Fibroblast of lung (primary cell): Measurements from ENCODE around the gene ENDOD1. TPM values are rescaled to one million over a fixed set of nuclear protein-coding genes. Genes with fewer than 3 reads are reported as not detected.

Source experiments
- DNase-seq, 2 donors: peaks; one replicate each; pipeline versions ENCODE4 v3.0.0 to v3.0.0-alpha.2; 2010; ENCODE audit warnings: low read depth in 2 of 2
- H2AFZ ChIP-seq: 2 replicates; pipeline ENCODE4 v1.5.1; 2012; ENCODE audit warnings: low read length, control low read depth, inconsistent platforms
- H3K27ac ChIP-seq: 2 replicates; pipeline ENCODE4 v1.5.1; 2011; ENCODE audit warnings: low read length, control low read depth; ENCODE audit not compliant: insufficient read depth
- H3K27me3 ChIP-seq: 2 replicates; pipeline ENCODE4 v1.5.1; 2011; ENCODE audit warnings: mild to moderate bottlenecking, low read length; ENCODE audit not compliant: control insufficient read depth, insufficient read depth
- H3K36me3 ChIP-seq: 2 replicates; pipeline ENCODE4 v1.5.1; 2011; ENCODE audit warnings: low read length; ENCODE audit not compliant: control insufficient read depth, insufficient read depth
- H3K4me1 ChIP-seq: 2 replicates; pipeline ENCODE4 v1.5.1; 2011; ENCODE audit warnings: low read length; ENCODE audit not compliant: control insufficient read depth, insufficient read depth; ENCODE audit errors: extremely low read depth
- H3K4me2 ChIP-seq: 2 replicates; pipeline ENCODE4 v1.5.1; 2011; ENCODE audit warnings: low read length, control low read depth; ENCODE audit not compliant: insufficient read depth; ENCODE audit errors: extremely low read depth
- H3K4me3 ChIP-seq, 4 experiments: fragments of 200-600 bp in 1 of 4; sonication (generic) in 1 of 4; replicated peaks in 1 of 4; 2 replicates each; pipeline ENCODE4 v1.5.1; 2011 to 2016; ENCODE audit warnings: low read length in 4 of 4, low read depth in 3 of 4, mild to moderate bottlenecking in 3 of 4, control low read depth in 2 of 4, inconsistent platforms in 1 of 4, mixed read lengths in 1 of 4; ENCODE audit not compliant: insufficient read depth in 1 of 4; ENCODE audit errors: control extremely low read depth in 1 of 4
- H3K79me2 ChIP-seq: 2 replicates; pipeline ENCODE4 v1.5.1; 2012; ENCODE audit warnings: mild to moderate bottlenecking, low read length, inconsistent platforms; ENCODE audit not compliant: control insufficient read depth, insufficient read depth
- H3K9ac ChIP-seq: 2 replicates; pipeline ENCODE4 v1.5.1; 2011; ENCODE audit warnings: mild to moderate bottlenecking, low read length, control low read depth; ENCODE audit not compliant: insufficient read depth
- H3K9me3 ChIP-seq: 2 replicates; pipeline ENCODE4 v1.5.1; 2012; ENCODE audit warnings: low read depth, low read length; ENCODE audit not compliant: control insufficient read depth, insufficient read depth
- H4K20me1 ChIP-seq: 2 replicates; pipeline ENCODE4 v1.5.1; 2011; ENCODE audit warnings: low read length; ENCODE audit not compliant: control insufficient read depth, insufficient read depth; ENCODE audit errors: extremely low read depth
- EZH2 ChIP-seq: IDR thresholded peaks from 2 replicates; pipeline ENCODE4 v1.5.1; 2012; ENCODE audit warnings: low read length, control low read depth, mild to moderate bottlenecking; ENCODE audit errors: missing control alignments
- polyA plus RNA-seq, 2 donors: library from polyadenylated mRNA; depleted of rRNA in 1 of 2; stranded (reverse) in 1 of 2; unstranded in 1 of 2; fragments of >200 nt; gene quantifications; 2 replicates each; pipeline ENCODE4 v1.2.1, GENCODE V29; 2011 to 2012; ENCODE audit warnings: missing spikeins in 1 of 2
- total RNA-seq: library from RNA; depleted of rRNA; stranded (reverse); fragments of >200 nt; gene quantifications from 2 replicates; pipeline ENCODE4 v1.2.1, GENCODE V29; 2014
- TF ChIP-seq, protein P1 (sequence below), 2 donors: IDR thresholded peaks in 1 of 2; conservative IDR thresholded peaks in 1 of 2; 1 replicate in 1 of 2; 2 replicates in 1 of 2; pipeline ENCODE4 v1.5.1; 2011 to 2012; ENCODE audit warnings: low read length in 2 of 2, control low read depth in 1 of 2, inconsistent platforms in 1 of 2, low read depth in 1 of 2, mild to moderate bottlenecking in 1 of 2

ENDOD1 gene
- total and polyA plus RNA-seq, 2 donors (not counting 1 experiment from before 2014, with no cell fraction given) = 33.4 to 50.8 TPM

DNA sequence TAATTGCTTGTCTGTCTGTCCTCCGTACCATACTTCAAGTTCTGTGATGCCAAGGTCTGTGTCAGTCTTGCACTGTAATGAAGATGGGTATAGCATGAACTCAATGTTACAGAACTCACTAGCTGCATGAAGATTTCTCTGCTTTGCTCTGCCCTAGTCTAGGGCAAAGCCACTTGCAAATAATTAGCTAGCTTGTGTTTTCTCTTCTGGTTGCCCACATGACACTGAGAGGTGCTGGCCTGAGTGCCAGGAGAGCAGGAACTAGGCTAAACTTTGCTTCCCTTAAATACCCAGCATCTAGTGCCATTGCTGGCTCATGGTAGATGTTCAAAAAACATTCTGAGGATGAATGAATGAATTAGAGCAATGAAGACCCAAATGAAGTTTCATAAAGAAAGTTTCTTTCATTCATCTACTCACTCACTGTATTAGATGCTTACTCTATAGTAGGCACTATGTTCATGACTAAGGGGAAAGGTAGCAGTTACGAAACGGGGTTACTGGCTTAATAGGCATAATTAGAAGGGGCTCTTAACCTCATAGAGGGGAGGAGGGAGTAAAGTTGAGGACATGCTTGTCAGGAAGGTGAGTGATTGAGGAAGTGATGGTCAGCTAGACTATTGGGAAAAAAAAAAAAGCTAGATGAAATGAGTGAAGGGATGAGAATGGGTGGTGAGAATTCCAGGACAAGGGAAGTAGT is 4.4 kb upstream of the ENDOD1 start:
- no peak for DNase-seq
- Histone ChIP-seq H3K4me1 (no peaks in the 10 kb centered on the region), H3K9me3 (no peaks in the 10 kb centered on the region), H3K27me3 (no peaks in the 10 kb centered on the region), H3K4me3 (no peak overlapping the region), H3K36me3 (no peaks in the 10 kb centered on the region), H3K79me2 (no peaks in the 10 kb centered on the region), H4K20me1 (no peaks in the 10 kb centered on the region), H3K27ac (no peak overlapping the region), H3K9ac (no peak overlapping the region), H2AFZ (no peak overlapping the region), H3K4me2 (no peak overlapping the region)
- TF ChIP-seq, protein P1, sequence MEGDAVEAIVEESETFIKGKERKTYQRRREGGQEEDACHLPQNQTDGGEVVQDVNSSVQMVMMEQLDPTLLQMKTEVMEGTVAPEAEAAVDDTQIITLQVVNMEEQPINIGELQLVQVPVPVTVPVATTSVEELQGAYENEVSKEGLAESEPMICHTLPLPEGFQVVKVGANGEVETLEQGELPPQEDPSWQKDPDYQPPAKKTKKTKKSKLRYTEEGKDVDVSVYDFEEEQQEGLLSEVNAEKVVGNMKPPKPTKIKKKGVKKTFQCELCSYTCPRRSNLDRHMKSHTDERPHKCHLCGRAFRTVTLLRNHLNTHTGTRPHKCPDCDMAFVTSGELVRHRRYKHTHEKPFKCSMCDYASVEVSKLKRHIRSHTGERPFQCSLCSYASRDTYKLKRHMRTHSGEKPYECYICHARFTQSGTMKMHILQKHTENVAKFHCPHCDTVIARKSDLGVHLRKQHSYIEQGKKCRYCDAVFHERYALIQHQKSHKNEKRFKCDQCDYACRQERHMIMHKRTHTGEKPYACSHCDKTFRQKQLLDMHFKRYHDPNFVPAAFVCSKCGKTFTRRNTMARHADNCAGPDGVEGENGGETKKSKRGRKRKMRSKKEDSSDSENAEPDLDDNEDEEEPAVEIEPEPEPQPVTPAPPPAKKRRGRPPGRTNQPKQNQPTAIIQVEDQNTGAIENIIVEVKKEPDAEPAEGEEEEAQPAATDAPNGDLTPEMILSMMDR (conservative IDR thresholded peaks at IDR 0.05 in 1 of 2, IDR thresholded peaks at IDR 0.05 in 1 of 2; ENCODE audit: low read depth in 1 of 2, low read length in 2 of 2) = no peak
- no peak for TF ChIP-seq EZH2

DNA sequence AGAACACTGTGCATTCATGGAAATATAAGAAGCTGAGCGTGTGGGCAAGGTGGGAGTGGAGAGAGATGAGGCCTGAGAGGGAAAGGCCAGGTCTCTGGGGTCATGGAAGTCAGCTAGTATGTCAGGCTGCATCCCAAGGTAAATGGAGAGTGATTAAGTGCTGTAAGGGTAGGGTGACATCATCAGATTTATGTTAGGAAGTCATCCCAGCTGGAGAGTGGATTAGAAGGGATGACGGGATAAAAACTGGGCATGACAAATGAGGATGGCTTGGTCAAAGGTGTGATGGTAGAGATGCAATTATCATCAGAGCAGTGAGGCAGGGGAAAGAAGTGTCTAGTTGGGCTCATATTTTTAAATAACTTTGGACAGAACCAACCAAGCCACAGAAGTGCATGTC is 3.5 kb upstream of the ENDOD1 start:
- DNase-seq = no peak
- no peaks in the 10 kb centered on the region for H3K36me3 ChIP-seq
- TF ChIP-seq, protein P1 (conservative IDR thresholded peaks at IDR 0.05 in 1 of 2, IDR thresholded peaks at IDR 0.05 in 1 of 2; ENCODE audit: low read depth in 1 of 2, low read length in 2 of 2) = no peak
- no peak for TF ChIP-seq EZH2
- H3K9me3 ChIP-seq = no peaks in the 10 kb centered on the region
- no peaks in the 10 kb centered on the region for H3K79me2 ChIP-seq
- no peaks in the 10 kb centered on the region for H4K20me1 ChIP-seq
- H3K4me3 ChIP-seq = no peak overlapping the region
- no peak overlapping the region for H3K4me2 ChIP-seq
- peaks cover 6% of the 10 kb centered on the region for H3K4me1 ChIP-seq
- no peak overlapping the region for H2AFZ ChIP-seq
- H3K27ac ChIP-seq = no peak overlapping the region
- no peaks in the 10 kb centered on the region for H3K27me3 ChIP-seq
- H3K9ac ChIP-seq = no peak overlapping the region

DNA sequence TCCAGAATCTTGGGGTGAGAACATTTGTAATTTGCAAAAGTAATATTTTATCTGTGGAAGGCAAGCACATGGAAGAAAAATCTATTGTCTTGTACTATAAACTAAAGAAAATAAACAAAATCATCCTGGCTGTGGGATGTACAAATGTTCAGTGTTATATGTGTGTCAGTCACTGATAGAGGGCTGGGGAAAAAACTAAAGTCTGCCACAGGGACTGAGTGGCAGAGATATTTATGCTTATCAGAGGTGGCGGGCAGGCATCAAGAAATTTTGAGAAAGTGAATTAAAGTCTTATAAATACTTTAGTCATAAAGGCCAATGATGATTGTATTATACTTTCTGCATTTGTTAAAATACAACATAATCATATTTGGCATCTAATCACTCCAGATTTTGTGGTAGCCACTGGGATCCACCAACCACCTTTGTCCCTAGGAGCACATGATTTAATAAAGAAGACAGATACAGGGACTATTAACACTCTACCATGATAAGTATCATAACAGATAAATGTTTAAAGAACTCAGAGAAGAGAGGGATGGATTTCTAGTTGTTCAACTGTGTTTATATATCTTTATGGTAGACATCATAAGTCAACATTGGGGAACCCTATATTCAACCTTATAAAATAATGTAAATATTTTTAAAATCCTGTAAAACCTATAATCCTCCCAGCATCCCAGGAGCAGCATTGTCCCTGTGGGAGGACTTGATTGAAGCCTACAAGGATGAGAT is 2.6 kb upstream of the ENDOD1 start:
- TF ChIP-seq EZH2 = no peak
- TF ChIP-seq, protein P1 (conservative IDR thresholded peaks at IDR 0.05 in 1 of 2, IDR thresholded peaks at IDR 0.05 in 1 of 2; ENCODE audit: low read depth in 1 of 2, low read length in 2 of 2) = no peak
- no peaks in the 10 kb centered on the region for H3K9me3 ChIP-seq
- H2AFZ ChIP-seq = no peak overlapping the region
- no peaks in the 10 kb centered on the region for H3K36me3 ChIP-seq
- H3K27me3 ChIP-seq = no peaks in the 10 kb centered on the region
- DNase-seq = no peak
- no peak overlapping the region for H3K4me2 ChIP-seq
- H3K4me3 ChIP-seq = no peak overlapping the region
- H3K9ac ChIP-seq = no peak overlapping the region
- H3K4me1 ChIP-seq = peaks cover 6% of the 10 kb centered on the region
- no peak overlapping the region for H3K27ac ChIP-seq
- H3K79me2 ChIP-seq = no peaks in the 10 kb centered on the region
- no peaks in the 10 kb centered on the region for H4K20me1 ChIP-seq
